C4-2B (cell line): Measurements from ENCODE around the gene PSMC5.

Experiments
- CTCF ChIP-seq: fragments of 450-650 bp; conservative IDR thresholded peaks from 2 replicates; pipeline ENCODE4 v1.5.1; 2017; ENCODE audit warnings: mild to moderate bottlenecking
- ZFX ChIP-seq: fragments of 450-650 bp; IDR thresholded peaks from 2 replicates; pipeline ENCODE4 v1.6.1; 2017

- TF ChIP-seq CTCF (no peak), ZFX (no peak)
These were observed 21.6 kb upstream of the PSMC5 start for GRCh38 chr17:63805591-63805990.
